Measurements from ENCODE around the gene PHLDA2.
A peak's percentile ranks its signal among the peaks of the same experiment; 100 is the strongest.

Gene PHLDA2

DNA sequence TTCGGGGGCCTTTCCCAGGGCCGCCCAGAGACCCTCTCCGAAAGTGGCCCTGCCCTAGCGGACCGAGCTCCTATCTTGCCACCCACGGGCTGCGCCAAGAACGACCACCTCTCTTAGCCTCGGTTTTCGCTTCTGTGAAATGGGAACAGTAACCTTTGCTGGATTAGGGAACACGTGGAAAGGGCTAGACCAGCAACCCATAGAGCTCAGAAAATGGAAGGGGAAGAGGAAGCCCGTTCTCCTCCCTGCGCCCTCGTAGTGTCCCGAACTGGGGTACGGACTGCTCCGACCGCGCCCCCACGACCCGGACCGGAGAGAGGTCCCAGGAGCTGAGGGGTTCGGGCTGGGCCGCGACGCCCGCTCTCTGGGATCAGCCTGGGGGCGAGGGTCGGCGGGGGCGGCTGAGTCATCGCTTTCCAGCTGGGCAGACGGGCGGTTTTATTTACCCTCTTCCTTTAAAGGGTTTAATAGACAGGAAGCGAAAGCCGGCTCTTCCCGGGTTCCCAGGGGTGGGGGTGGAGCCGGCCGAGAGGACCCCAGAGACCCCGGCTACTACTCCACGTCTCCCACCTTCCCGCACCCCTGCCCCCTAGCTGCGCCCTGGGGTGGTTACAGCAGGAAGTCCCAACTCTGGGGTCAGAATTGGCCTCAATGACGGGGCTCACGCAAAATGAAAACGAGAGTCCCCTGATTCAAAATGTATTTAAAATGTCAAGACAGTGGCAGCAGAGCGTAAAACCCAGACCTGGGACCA is 907 bp upstream of the PHLDA2 start:
- DNase-seq: peak; percentile 63 to 75 (median 72)

DNA sequence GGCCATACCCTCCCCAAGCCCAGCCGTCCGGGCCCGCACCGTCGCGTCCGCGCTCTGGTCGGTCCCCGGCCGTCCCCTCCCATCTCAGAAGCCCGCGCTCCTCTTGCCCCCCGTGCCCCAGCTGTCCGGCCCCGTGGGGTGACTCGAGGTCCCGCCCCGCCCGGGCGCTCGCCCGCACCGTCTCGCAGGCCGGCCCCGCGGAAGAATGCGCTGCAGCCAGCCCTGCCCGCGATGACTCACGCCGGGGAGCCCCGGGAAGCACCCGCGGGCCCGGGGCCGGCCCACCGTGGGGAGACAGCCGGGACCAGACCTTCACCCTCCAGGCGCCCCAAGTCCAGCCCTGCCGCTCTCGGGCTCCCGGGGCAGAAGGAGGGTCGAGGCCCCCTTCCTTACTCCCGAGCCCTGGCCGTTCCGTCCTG is 320 bp upstream of the PHLDA2 start:
- DNase-seq: peak; percentile 75 to 90 (median 85)

DNA sequence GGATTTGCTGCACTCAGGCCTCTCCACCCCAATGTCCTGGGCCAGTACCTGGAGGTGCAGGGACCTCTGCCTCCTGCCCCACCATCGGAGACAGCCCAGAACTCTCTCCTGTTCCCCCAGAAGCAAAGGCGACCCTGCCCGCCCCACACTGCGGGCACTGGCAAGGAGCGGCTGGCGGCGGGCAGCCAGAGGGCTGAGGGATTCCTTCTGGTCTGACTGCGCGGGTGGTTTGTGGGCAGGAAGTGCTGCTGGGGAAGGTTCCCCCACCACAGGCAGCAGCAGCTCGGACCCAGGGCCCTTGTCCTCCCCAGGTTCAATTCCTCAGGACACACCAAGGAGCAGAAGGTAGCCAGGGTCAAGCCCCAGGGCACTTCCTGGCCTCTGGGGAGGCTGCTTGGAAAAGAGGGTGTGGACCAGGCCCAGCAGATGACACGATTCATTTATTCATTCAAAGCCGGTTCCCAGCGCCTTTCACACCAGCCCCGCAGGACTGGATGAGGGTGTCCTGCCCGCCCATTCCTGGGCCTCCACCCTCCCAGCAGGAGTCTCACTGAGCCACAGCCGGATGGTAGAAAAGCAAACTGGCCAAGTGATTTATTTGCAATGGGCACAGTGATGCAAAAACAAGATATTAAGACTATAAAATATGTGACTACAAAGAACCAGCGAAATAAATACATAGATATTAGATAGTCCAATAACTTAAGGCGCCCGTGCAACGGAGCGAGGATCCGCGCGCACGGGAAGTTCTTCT is 1.2 kb downstream of the PHLDA2 start:
- DNase-seq: peak; percentile 29 to 64 (median 46)

DNA sequence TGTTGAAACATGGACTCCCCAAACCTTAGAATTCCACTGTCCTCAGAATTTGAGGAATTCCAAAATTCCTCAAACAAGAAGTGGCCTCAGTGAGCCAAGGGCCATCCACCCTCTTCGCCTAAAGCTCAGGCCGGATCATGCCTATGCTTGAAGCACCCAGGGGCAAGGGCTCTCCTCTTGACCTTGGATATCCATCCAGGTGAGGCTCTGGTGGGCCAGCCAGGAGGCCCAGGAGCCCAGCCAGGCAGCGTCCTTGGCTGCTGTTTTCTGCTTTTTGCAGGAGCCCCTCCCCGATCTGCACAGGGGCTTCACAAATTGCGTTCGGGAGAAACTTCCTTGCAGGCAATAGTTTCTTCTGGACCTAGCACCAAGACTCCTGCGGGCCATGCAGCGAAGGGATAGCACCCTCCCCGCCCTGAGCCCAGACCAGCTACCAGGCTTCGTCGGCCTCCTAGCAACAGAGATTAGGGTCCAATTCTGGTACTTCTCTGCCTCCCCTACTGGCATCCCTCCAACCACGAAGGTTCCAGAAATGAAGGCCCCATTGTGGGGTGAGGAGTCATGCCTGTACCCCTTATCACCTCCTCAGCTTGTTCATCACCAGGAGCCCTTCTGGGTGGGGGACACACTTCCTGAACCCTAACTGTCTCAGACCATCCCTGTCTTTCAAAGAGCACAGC is 2.0 kb downstream of the PHLDA2 start:
- no peak for DNase-seq

DNA sequence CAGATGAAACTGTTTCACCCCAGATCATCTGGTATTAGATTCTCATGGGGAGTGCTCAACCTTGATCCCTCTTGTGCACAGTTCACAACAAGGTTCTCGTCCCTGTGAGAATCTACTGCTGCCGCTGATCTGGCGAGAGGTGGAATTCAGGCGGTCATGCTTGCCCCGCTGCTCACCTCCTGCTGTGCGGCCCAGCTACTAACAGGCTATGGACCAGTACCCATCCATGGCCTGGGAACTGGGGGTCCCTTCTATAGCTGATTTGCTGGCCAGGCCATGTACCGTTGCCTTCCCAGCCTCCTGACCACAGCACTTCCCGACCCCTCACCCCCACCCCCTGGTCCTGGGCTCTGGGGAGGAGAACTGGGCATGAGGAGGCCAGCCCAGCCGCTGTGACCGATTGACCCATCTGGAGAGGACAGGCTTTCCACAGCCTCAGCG is 2.6 kb downstream of the PHLDA2 start:
- no peak for DNase-seq

DNA sequence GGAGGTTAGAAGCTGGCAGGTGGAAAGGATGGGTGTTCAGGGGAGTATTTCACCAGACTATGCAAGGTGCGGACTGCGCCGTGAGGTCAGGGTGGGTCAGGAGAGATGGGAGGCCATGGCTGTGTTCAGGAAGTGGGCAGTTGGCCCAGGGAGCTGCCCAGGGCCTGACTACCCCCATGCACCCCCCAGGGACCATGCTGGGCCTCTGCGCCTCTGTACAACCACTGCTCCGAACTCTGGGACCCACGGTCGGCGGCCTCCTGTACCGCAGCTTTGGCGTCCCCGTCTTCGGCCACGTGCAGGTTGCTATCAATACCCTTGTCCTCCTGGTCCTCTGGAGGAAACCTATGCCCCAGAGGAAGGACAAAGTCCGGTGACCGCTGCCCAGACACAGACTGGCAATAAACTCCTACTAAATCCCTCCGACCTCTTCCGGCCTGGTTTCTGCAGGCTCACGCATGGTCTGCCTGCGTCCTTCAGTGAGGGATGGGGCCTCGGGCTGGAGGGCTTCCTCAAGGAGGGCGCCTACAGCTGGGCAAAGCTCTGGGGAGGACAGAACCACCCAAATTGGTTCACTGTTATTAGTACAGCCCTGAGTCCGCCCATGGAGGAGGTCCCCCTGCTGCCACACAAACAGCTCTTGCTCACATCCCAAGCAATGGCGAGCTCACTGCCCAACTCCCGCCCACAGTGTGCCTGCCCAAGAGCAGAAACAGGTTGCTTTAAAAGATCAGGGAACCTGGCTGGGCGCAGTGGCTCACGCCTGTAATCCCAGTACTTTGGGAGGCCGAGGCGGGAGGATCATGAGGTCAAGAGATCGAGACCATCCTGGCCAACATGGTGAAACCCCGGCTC is 4.2 kb downstream of the PHLDA2 start:
- DNase-seq: no peak

DNA sequence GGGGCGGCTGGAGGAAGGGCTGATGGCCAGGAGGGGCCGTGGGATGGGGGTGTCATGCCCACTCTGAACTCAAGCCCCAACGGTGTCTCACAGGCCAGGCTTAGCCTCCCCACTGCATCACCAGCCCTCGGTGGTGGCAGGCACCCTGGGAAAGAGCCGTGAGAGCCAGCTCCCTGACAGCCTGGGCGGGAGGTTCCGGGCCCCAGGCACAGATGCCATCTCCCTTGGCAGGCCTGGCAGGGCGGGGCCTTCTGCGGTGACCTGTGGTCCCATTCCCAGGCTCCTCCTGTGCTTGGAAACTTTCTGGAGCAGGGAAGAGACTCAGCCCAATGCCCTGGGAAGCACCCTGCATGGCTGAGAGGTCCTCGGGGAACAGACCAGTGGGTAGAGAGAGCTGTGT is 4.8 kb downstream of the PHLDA2 start:
- no peak for DNase-seq

DNA sequence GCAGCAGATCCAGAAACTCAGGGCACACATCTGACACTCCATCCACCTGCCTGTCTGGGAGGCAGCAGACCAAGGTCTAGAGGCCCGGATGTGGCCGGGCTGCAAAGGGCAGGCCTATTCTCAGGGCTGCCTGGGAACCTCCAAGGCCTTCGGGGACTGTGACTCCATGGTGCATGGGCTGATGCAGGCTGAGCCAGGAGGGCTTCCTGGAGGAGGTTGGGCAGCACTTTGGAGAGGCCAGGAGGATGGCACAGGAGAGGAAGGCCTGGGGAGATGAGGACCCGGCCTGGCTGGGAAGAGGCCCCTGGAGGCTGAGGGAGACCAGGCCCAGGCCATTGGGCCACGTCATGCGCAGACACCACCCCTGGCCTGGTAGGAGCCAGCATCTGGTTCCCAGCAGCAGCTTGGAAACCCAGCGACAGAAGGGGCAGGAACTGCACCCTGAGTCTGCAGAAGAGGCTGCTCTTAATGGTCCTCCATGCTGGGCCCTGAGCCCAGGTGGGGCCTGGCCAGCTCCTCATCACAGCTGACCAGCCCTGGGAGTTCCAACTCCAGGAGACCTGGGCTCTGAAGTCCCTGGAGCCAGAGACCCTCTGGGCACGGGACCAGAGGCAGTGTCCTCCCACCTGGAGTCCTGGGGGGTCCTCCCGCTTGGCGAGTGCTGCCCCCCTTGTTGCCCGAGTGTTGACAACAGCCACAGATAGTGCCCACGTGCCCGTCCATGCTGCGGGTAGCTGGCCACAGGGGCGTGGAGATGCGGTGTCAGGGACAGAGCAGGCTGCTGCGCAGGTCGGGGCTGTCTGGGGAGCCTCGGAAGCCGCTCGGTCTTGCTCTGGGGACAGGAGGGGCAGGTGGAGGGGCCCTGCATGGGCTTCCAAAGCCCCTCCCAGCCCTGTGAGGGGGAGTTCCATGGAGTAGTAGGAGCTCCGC is 5.5 kb downstream of the PHLDA2 start:
- DNase-seq: no peak

DNA sequence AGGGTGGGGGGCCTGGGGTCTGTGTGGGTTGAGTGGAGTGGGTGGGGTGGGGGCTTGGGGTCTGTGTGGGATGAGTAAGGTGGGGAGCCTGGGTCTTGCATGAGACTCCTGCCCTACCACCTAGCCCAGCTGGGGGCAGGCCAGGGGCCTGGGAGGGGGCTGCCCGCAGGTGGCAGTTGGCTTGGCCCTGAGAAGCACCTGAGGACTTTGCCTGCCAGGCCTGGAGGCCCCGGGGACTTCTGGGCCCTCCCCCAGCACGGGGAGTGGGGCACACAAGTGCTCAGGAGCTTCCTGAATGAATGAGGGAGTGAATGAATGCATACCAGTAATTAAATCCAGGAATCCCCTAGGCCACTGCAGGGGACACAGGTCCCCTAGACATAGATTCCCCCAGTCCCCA is 6.6 kb downstream of the PHLDA2 start:
- DNase-seq: no peak

DNA sequence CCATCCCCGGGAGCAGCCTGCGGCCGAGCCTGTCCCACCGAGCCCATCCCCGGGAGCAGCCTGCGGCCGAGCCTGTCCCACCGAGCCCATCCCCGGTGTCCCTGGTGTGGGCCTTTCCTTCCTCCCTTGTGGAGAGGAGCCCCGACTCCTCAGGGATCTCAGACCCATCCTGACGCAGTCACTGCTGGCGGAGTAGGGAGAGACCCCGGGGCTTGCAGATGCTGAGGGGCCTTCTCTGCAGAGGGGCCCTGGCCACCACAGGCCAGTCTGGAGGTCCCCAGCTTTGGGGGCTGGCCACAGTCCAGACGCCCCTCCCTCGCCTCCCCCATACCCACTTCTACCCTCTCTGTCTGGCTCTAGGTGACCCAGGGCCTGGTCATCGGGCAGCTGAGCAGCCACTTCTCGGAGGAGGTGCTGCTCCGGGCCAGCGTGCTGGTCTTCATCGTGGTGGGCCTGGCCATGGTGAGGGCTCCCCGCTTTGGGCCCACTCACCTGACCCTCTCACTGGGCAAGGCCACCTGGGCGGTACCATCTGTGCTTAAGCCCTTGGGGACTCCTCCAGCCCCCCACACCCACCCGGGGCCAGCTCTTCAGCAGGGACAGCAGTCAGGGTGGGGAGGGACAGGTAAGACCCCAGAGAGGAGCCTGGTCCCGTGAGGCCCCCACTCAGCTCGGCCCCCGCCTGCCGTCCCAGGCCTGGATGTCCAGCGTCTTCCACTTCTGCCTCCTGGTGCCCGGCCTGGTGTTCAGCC is 7.3 kb downstream of the PHLDA2 start:
- DNase-seq: no peak

DNA sequence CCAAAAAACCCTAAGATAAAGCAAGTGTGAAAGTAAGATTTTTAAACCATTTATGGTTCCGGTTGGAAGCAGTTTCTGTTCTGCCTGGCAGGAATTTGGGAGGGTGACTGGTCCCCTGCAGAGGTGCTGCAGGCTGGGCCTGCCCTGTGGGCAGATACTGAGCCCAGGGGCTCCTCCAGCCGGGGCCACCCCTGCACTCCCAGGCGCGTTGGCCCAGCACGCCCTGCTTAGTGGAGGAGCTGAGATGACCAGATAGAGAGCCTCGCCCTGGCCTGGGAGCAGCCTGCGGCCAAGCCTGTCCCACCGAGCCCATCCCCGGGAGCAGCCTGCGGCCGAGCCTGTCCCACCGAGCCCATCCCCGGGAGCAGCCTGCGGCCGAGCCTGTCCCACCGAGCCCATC is 8.0 kb downstream of the PHLDA2 start:
- DNase-seq: no peak

DNA sequence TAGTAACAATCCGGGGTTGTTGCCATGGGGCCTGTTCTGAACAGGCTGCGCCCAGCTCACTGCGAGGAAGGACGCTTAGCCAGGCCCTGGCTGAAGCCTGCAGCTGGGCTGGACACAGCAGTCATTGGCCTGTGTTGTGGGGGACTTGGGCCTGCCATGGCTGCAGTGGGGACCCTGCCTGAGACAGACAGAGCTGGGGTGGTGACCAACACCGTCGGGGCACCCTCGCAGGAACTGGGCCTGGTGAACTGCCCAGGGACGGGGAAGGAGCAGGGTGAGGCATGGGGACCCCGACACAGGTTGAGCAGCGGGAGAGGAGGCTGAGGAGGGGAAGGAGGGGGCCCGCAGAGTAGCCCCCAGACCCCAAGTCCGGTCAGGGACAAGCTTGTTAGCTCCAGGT is 8.9 kb downstream of the PHLDA2 start:
- DNase-seq: no peak

DNA sequence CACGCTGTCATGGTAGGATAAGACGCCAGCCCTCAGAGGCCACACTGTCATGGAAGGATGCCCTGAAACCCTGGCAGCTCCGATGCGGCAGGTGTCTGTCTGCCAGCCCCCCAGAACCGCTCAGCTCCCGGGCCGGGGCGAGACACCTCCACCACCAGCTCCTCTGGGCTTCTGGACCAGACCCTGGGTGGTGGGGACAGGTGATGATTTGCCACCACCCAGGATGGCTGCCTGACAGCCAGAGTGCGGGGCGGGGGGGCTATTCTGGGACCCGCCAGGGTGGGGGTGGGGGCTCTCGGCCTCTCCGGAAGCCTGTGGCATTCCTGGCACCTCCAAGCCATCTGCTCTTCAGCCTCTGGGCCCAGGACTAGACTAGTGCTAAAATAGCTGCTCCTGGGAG is 9.4 kb downstream of the PHLDA2 start:
- DNase-seq: no peak

DNA sequence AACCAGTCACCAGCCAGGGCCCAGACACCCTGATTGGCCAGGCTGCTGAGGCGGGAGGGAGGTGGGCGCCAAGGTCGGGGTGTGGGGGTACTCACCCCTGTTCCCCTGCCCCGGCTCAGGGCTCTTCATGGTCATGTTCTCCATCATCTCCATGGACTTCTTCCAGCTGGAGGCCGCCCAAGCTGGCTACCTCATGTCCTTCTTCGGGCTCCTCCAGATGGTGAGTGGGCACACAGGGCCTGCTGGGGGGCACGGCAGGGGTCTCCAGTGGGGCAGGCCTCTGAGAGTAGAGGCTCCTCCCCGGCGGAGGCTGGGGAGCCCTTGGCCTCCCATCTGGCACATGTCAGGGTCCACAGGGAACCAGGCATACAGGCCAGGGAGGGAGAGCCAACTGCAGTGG is 10.0 kb downstream of the PHLDA2 start:
- no peak for DNase-seq

DNA sequence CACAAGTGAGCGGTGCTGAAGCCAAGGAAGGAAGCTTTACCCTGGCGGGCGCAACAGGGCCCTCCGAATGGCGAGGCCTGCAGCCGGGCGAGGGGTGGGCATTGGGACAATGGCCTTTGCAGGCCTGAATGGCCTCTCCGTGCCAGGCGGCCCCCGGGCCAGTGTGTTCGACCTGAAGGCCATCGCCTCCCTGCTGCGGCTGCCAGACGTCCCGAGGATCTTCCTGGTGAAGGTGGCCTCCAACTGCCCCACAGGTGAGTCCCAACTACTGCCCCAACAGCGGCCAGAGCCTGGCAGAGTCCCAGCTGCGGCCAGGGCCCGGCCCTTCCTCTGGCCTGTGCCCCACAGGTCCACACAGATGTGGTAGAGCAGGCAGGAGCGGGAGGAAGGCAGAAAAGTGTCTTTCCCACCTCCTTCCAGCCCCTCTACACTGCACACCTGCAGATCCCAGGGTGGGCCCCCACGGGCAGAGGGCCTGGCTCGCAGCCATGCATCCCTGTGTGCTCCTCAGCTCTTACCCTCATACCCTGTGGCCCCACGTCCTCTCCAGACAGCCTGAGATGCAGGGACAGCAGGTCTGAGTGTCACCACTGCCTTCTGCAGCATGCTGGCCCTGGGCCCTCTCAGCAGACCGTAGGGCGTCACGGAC is 11.3 kb downstream of the PHLDA2 start:
- no peak for DNase-seq

DNA sequence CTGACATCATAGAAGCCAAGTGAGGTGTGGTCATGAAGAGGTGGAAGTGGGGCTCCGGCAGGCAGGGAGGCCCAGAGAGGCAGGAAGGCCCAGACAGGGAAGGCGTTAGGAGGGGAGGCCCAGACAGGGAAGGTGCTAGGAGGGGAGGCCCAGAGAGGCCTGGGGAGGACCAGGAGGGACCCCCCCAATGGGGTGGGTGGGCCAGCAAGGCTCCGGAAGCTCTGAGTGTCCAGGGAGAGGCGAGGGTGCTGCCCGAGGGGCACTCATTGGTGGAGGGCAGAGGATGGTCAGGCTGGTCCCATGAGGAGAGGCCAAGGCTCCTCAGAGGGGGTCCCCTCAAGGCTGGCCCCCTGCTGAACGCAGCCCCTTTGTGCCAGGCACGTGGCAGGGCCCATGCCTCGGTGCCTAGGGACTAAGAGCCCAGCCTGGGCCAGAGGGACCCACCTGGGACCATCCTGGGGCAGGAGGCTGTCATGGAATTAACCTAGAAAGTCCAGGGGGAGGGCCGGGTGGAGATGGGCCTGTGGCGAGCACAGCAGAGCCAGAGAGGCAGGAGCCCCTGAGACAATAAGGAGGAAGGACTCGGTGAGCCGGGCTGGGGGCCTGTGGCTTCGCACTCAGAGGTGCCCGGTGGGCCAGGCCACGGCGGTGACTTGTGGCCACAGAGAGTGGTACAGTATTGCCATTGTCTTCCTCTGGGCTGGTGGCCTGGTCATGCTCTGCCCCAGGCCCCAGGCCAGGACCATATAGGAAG is 12.2 kb downstream of the PHLDA2 start:
- no peak for DNase-seq

DNA sequence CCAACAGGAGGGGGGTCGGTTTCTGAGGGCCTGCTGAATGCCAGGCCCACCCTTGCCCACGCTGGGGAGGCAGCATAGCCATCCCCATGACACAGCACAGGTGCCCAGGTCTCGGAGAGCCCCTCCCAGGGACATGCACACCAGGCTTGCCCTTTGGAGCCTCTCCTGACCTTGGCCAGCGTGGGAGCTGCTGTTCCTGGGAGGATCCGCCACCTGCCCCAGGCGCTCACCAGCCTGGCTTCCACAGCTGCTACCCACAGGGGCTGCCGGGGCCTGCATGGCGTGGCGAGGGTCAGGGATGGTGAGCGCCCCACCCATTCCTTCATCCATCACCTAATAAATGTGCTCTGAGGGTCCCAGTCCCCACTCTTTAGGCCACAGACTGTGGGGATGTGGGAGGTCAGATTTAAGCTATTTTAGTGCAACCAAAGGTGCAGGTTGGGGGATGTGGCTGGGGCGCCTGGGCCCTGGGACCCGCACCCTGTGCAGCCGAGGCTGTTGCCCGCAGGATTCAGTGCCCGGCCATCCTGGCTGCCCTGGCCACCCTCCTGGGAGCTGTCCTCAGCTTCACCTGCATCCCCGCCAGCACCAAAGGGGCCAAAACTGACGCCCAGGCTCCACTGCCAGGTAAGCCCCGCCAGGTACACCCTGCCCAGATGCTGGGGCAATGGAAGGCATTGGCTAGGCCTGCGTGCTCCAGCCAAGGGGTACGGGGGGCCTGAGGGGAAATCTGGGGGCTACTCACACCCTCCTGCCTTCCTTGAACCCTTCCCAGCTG is 12.9 kb downstream of the PHLDA2 start:
- DNase-seq: no peak

DNA sequence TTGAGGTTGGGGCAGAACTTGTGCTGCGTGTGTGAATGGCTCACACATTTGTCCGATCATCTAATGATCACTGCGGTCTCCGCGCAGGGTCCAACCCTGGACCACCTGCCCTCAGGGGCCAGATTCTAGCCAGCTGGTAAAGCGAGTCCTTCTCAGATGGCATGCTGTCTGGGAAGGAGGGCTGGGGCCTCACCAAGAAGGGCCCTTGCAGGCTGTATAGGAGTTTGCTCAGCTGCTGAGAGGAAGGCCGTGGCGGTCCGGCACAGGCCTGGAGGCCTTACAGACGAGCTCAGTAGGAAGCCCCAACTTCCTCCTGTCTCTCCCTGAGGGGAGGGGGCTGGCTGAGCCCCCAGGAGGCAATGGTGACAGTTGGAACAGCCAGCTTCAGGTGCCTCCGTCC is 13.7 kb downstream of the PHLDA2 start:
- DNase-seq: no peak

All from suppressor macrophage (primary cell).